ENCODE data around the gene TRRAP.

Gene TRRAP

GRCh38 chr7:98956469-98956868 is 78.1 kb downstream of the TRRAP start:
- DNase-seq: no peak

GRCh38 chr7:98956937-98957336 is 78.6 kb downstream of the TRRAP start:
- DNase-seq: no peak

GRCh38 chr7:98957766-98958165 is 79.4 kb downstream of the TRRAP start:
- no peak for DNase-seq

- no peak for DNase-seq
Measured at GRCh38 chr7:98958968-98959367, 80.6 kb downstream of the TRRAP start.

GRCh38 chr7:98963305-98963704 is 85.0 kb downstream of the TRRAP start:
- no peak for DNase-seq

GRCh38 chr7:98964596-98964995 is 86.3 kb downstream of the TRRAP start:
- no peak for DNase-seq

- no peak for DNase-seq
Measured at GRCh38 chr7:98968621-98969020, 90.3 kb downstream of the TRRAP start.

- DNase-seq: no peak
Measured at GRCh38 chr7:98969386-98969785, 91.1 kb downstream of the TRRAP start.

- no peak for DNase-seq
Measured at GRCh38 chr7:98970016-98970615, 91.8 kb downstream of the TRRAP start.

- no peak for DNase-seq
Measured at GRCh38 chr7:98970805-98971204, 92.5 kb downstream of the TRRAP start.

GRCh38 chr7:98974205-98974604 is 95.9 kb downstream of the TRRAP start:
- DNase-seq: no peak

GRCh38 chr7:98974906-98975816 is 96.8 kb downstream of the TRRAP start:
- DNase-seq: no peak

- DNase-seq: no peak
Measured at GRCh38 chr7:98976396-98977185, 98.3 kb downstream of the TRRAP start.

GRCh38 chr7:98978672-98979071 is 100.3 kb downstream of the TRRAP start:
- DNase-seq: no peak

- no peak for DNase-seq
Measured at GRCh38 chr7:98981701-98982100, 103.4 kb downstream of the TRRAP start.

- no peak for DNase-seq
Measured at GRCh38 chr7:98982686-98983085, 104.4 kb downstream of the TRRAP start.

GRCh38 chr7:98984126-98984525 is 105.8 kb downstream of the TRRAP start:
- no peak for DNase-seq

- DNase-seq: no peak
Measured at GRCh38 chr7:98985406-98985805, 107.1 kb downstream of the TRRAP start.

GRCh38 chr7:98985945-98986344 is 107.6 kb downstream of the TRRAP start:
- no peak for DNase-seq

- no peak for DNase-seq
Measured at GRCh38 chr7:98988641-98989040, 110.3 kb downstream of the TRRAP start.

- DNase-seq: no peak
Measured at GRCh38 chr7:98990356-98990755, 112.0 kb downstream of the TRRAP start.

GRCh38 chr7:98991141-98991540 is 112.8 kb downstream of the TRRAP start:
- DNase-seq: no peak

GRCh38 chr7:98992076-98992475 is 113.7 kb downstream of the TRRAP start:
- DNase-seq: no peak
